ENCODE measurements around the gene TAOK3.
A peak's percentile ranks its signal among the peaks of the same experiment; 100 is the strongest.

TAOK3 gene

DNA sequence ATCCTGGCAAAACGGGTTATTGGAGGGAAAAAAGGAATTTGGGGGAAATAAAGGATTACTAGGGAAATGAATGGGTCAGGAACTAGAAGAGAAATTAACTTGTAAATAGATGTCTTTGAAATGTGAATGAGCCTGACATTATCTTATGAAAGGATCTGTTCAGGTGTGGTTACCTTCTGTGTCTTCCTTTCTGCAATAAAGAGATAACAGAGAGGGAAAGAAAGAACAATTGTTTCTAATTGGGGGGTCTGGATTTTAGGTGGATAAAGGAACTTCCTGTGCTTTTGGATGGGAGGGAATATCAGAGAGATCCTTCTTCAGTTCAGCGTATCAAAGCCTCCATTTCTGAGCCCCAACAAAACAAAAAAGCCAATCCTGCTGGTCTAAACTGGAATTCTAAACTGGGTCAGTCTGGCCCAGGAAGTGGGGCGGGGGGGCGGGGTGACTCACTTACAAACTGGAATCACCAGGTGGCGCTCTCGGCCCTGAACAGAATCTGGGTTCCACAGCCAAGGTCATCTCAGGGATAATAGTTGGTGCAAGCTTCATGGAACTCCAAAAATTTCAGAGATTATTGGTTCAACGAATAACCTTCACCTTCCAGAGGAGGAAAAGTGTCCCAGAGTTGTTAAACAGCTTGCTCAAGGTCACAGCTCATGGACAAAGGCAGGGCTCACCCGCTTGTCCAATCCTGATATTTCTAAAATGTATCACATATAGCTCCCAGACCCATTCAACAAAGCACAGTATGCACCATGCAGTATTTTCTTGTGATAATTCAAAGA, 251.9 kb downstream of the TAOK3 start:
- H3K4me3 ChIP-seq (ENCODE audit: low read depth, low read length), result no peak overlapping the region
- TF ChIP-seq, protein P1, sequence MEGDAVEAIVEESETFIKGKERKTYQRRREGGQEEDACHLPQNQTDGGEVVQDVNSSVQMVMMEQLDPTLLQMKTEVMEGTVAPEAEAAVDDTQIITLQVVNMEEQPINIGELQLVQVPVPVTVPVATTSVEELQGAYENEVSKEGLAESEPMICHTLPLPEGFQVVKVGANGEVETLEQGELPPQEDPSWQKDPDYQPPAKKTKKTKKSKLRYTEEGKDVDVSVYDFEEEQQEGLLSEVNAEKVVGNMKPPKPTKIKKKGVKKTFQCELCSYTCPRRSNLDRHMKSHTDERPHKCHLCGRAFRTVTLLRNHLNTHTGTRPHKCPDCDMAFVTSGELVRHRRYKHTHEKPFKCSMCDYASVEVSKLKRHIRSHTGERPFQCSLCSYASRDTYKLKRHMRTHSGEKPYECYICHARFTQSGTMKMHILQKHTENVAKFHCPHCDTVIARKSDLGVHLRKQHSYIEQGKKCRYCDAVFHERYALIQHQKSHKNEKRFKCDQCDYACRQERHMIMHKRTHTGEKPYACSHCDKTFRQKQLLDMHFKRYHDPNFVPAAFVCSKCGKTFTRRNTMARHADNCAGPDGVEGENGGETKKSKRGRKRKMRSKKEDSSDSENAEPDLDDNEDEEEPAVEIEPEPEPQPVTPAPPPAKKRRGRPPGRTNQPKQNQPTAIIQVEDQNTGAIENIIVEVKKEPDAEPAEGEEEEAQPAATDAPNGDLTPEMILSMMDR (IDR thresholded peaks at IDR 0.05; ENCODE audit: low read depth, low read length, missing control alignments), result peak; percentile 71
- no peak for DNase-seq (ENCODE audit: low read depth)

DNA sequence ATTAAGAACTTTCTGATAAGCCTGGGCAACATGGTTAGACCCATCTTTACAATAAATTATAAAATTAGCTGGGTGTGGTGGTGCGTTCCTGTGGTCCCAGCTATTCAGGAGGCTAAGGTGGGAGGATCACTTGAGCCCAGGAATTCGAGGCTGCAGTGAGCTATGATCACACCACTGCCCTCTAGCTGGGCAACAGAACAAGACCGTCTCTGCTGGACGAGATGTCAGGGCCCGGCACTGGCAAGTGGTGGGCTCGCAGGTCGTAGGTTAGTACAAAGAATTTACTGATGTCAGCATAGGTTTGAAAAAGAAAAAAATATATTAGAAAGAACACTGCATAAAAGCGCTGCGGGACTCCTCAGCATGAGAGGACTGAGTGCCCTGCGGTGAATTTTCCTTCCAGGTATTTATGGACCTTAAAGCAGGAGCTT, 253.2 kb downstream of the TAOK3 start:
- TF ChIP-seq, protein P1 (IDR thresholded peaks at IDR 0.05; ENCODE audit: low read depth, low read length, missing control alignments), result no peak
- no peak for DNase-seq (ENCODE audit: low read depth)
- no peak overlapping the region for H3K4me3 ChIP-seq (ENCODE audit: low read depth, low read length)

DNA sequence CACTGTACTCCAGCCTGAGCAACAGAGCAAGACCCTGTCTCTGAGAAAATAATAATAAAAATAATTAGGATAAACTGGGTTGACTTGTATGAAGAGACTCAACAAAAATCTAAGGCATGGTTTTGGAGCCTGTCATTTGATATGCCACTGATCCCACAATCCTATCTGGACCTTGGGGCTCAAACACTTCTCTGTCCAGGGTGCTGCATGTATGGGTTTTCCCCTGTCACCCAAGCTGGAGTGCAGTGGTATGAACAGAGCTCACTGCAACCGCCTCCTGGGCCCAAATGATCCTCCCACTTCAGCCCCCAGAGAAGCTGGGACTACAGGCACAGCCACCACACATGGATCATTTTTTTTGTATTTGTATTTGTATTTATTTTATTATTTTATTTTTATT, 263.6 kb downstream of the TAOK3 start:
- TF ChIP-seq, protein P1 (IDR thresholded peaks at IDR 0.05; ENCODE audit: low read depth, low read length, missing control alignments), result no peak
- DNase-seq (ENCODE audit: low read depth), result no peak
- H3K4me3 ChIP-seq (ENCODE audit: low read depth, low read length), result no peak overlapping the region

DNA sequence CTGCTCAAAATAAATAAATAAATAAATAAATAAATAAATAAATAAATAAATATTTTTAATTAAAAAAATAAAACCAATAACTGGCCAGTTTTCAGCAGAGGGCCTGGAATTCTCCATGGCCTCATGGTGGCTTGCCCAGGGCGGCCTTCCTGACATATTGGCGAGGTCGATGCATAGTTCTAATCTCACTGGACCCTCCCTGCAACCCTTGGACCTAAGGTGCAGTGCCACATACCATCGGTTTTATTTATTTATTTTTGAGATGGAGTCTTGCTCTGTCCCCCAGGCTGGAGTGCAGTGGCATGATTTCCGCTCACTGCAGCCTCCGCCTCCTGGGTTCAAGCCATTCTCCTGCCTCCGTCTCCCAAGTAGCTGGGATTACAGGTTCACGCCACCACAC, 265.0 kb downstream of the TAOK3 start:
- no peak for DNase-seq (ENCODE audit: low read depth)
- TF ChIP-seq, protein P1 (IDR thresholded peaks at IDR 0.05; ENCODE audit: low read depth, low read length, missing control alignments), result no peak
- H3K4me3 ChIP-seq (ENCODE audit: low read depth, low read length), result no peak overlapping the region

DNA sequence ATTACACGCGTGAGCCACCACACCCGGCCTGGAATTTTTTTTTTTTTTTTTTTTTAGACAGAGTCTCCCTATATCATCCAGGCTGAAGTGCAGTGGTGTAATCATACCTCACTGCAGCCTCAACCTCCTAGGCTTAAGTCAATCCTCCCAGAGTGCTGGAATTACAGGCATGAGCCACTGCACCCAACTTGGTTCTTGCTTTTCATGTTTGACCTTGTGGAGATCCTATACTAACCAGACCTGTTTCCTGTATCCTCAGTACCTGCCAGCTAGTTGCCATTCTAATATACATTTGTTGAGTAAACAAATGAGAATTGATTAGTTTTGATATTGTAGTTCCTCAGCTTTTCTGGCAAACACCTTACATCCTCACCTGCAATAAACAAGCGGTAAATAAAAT, 265.7 kb downstream of the TAOK3 start:
- TF ChIP-seq, protein P1 (IDR thresholded peaks at IDR 0.05; ENCODE audit: low read depth, low read length, missing control alignments), result no peak

DNA sequence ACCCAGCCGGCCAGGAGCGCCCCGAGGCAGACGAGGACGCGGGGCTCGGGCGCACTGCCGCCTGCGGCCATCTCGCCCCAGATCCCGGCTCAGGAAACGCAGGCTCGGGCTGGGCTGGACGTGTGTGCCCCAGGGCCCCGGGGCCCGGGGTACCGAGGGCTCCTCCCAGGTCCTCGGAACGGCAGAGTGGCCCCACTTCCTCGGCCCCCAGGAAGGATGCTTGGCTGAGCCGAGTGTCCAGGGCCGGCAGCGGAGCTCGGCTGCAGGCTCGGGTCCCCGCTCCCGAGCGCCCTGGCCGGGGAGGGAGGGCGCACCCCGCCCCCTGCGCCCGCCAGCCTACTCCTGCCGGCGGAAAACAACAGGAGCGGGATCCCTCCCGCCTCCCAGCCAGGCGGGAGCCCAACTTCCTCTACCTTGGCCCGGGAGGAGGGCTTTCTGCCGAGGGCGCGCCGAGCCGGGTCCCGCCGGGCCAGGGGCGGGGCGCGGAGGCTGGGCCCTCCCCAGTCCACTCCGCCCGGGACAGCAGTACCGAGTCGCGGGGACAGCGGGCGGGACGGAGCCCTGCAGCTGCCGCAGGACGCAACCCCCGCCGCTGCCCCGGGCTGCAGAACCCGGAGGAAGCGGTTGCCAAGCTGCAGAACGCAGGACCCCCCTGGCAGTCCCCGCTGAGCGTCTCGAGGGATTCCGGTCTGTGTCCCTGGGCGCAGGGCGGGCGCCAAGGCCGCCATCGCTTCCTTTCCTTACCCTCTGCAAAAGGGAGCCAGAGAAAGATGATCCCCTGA, 268.9 kb downstream of the TAOK3 start, which contains the start of gene VSIG10:
Gene VSIG10, minus strand, starts transcription at position 411 of the 782 bp plus-strand sequence. Its CDS starts 340 bp downstream, at position 71.
- peak within 1 kb of the TSS; percentile 56 for H3K4me3 ChIP-seq (ENCODE audit: low read depth, low read length)
- TF ChIP-seq, protein P1 (IDR thresholded peaks at IDR 0.05; ENCODE audit: low read depth, low read length, missing control alignments), result no peak
- no peak for DNase-seq (ENCODE audit: low read depth)

More for the DNA sequence above, 265.7 kb downstream of the TAOK3 start:
- no peak for DNase-seq (ENCODE audit: low read depth)
- H3K4me3 ChIP-seq (ENCODE audit: low read depth, low read length), result no peak overlapping the region
